ENCODE results near the gene SURF1. TPM values are rescaled to one million over a fixed set of nuclear protein-coding genes. Genes with fewer than 3 reads are reported as not detected.

Gene SURF1
- total RNA-seq, 2 donors from 2014 or later, result 45.1 to 54.4 TPM

GRCh38 chr9:133305731-133306130, 50.6 kb downstream of the SURF1 start:
- 81 to 87% methylated on average over 10 to 19 of the region's 23 CpGs for WGBS, 2 experiments (ENCODE audit: insufficient coverage in 1 of 2, insufficient read length in 1 of 2)

GRCh38 chr9:133304477-133305377, 51.6 kb downstream of the SURF1 start:
- TF ChIP-seq CTCF (conservative IDR thresholded peaks at IDR 0.05), result no peak

More at GRCh38 chr9:133305731-133306130, 50.6 kb downstream of the SURF1 start:
- H3K27me3 ChIP-seq (ENCODE audit: control insufficient read depth, insufficient read depth, low read length, poor library complexity, severe bottlenecking), result no peaks in the 10 kb centered on the region
- peaks cover 8% of the 10 kb centered on the region for H3K9me3 ChIP-seq (ENCODE audit: control insufficient read depth, low read length)
- no peak overlapping the region for H3K4me3 ChIP-seq (ENCODE audit: low read length)
- Mint-ChIP-seq H3K36me3 (ENCODE audit: low read depth) (no peaks in the 10 kb centered on the region), H3K27me3 (ENCODE audit: insufficient read depth) (peaks cover 15% of the 10 kb centered on the region), H3K27ac (no peak overlapping the region), H3K4me3 (no peak overlapping the region), H3K9me3 (peaks cover 13% of the 10 kb centered on the region), H3K4me1 (no peaks in the 10 kb centered on the region)
- no peak overlapping the region for H3K9ac ChIP-seq (ENCODE audit: extremely low read depth, low read length, poor library complexity, severe bottlenecking)
- no peak for TF ChIP-seq CTCF (conservative IDR thresholded peaks at IDR 0.05)
- no peaks in the 10 kb centered on the region for H3K36me3 ChIP-seq (ENCODE audit: control insufficient read depth, insufficient read depth, low read length)
- H3K4me1 ChIP-seq (ENCODE audit: control insufficient read depth, insufficient read depth, low read length), result no peaks in the 10 kb centered on the region
- no peak overlapping the region for H3K27ac ChIP-seq (ENCODE audit: low read depth, low read length)
- no peak for DNase-seq

GRCh38 chr9:133304158-133304470, 52.2 kb downstream of the SURF1 start:
- H3K9me3 ChIP-seq (ENCODE audit: control insufficient read depth, low read length), result no peaks in the 10 kb centered on the region
- no peak overlapping the region for H3K27ac ChIP-seq (ENCODE audit: low read depth, low read length)
- H3K27me3 Mint-ChIP-seq (ENCODE audit: insufficient read depth), result peaks cover 15% of the 10 kb centered on the region
- DNase-seq, result no peak
- no peaks in the 10 kb centered on the region for H3K36me3 ChIP-seq (ENCODE audit: control insufficient read depth, insufficient read depth, low read length)
- no peaks in the 10 kb centered on the region for H3K27me3 ChIP-seq (ENCODE audit: control insufficient read depth, insufficient read depth, low read length, poor library complexity, severe bottlenecking)
- H3K36me3 Mint-ChIP-seq (ENCODE audit: low read depth), result no peaks in the 10 kb centered on the region
- H3K4me1 Mint-ChIP-seq, result no peaks in the 10 kb centered on the region
- 83 to 92% methylated on average over 10 to 13 of the region's 13 CpGs for WGBS, 2 experiments (ENCODE audit: insufficient coverage in 1 of 2, insufficient read length in 1 of 2)
- no peak for TF ChIP-seq CTCF (conservative IDR thresholded peaks at IDR 0.05)
- peaks cover 3% of the 10 kb centered on the region for H3K9me3 Mint-ChIP-seq
- no peak overlapping the region for H3K9ac ChIP-seq (ENCODE audit: extremely low read depth, low read length, poor library complexity, severe bottlenecking)
- no peak overlapping the region for H3K27ac Mint-ChIP-seq
- H3K4me3 ChIP-seq (ENCODE audit: low read length), result no peak overlapping the region
- no peaks in the 10 kb centered on the region for H3K4me1 ChIP-seq (ENCODE audit: control insufficient read depth, insufficient read depth, low read length)
- no peak overlapping the region for H3K4me3 Mint-ChIP-seq

More at GRCh38 chr9:133304477-133305377, 51.6 kb downstream of the SURF1 start:
- Histone ChIP-seq H3K36me3 (ENCODE audit: control insufficient read depth, insufficient read depth, low read length) (no peaks in the 10 kb centered on the region), H3K4me1 (ENCODE audit: control insufficient read depth, insufficient read depth, low read length) (no peaks in the 10 kb centered on the region), H3K4me3 (ENCODE audit: low read length) (no peak overlapping the region), H3K27me3 (ENCODE audit: control insufficient read depth, insufficient read depth, low read length, poor library complexity, severe bottlenecking) (no peaks in the 10 kb centered on the region), H3K9ac (ENCODE audit: extremely low read depth, low read length, poor library complexity, severe bottlenecking) (no peak overlapping the region), H3K9me3 (ENCODE audit: control insufficient read depth, low read length) (peaks cover 6% of the 10 kb centered on the region), H3K27ac (ENCODE audit: low read depth, low read length) (no peak overlapping the region)
- Mint-ChIP-seq H3K36me3 (ENCODE audit: low read depth) (no peaks in the 10 kb centered on the region), H3K9me3 (peaks cover 9% of the 10 kb centered on the region), H3K4me3 (no peak overlapping the region), H3K27ac (no peak overlapping the region), H3K4me1 (no peaks in the 10 kb centered on the region), H3K27me3 (ENCODE audit: insufficient read depth) (peaks cover 15% of the 10 kb centered on the region)
- no peak for DNase-seq
- 92 to 96% methylated on average over 28 to 38 of the region's 38 CpGs for WGBS, 2 experiments (ENCODE audit: insufficient coverage in 1 of 2, insufficient read length in 1 of 2)

All from endodermal cell (in vitro differentiated cells).